PC-9 (cell line): ENCODE data around the gene CDH13. TPM values are rescaled to one million over a fixed set of nuclear protein-coding genes. Genes with fewer than 3 reads are reported as not detected.

Experiments used
- BruUV-seq: library from RNA; stranded (reverse); fragments of 400-500 nt; replicated peaks from 2 replicates; lab custom pipeline; 2021; lab: Mats Ljungman, UMichigan
- CTCF ChIA-PET: fragments of 300-600 bp; sonication (Branson Sonifier 250); formaldehyde crosslinking; loops from one replicate; lab custom pipeline; 2022; ENCODE audit warnings: antibody characterized with exemption; lab: Charles Lee
- POLR2A ChIA-PET: fragments of 300-600 bp; sonication (Branson Sonifier 250); formaldehyde crosslinking; loops from one replicate; lab custom pipeline; 2022; ENCODE audit warnings: antibody characterized with exemption; ENCODE audit not compliant: unreplicated experiment; lab: Charles Lee
- DNase-seq, 2 experiments: peaks; one replicate each; pipeline versions ENCODE4 v3.0.0 to v3.0.0-alpha.2; 2015 to 2022; ENCODE audit warnings: mixed read lengths in 1 of 2
- H2AFZ ChIP-seq: fragments of 200-600 bp; sonication (generic); 2 replicates; pipeline ENCODE4 v1.8.1; 2017; ENCODE audit warnings: antibody characterized with exemption
- H3F3A ChIP-seq: fragments of 200-600 bp; sonication (generic); 2 replicates; pipeline ENCODE4 v1.8.1; 2017; ENCODE audit warnings: antibody characterized with exemption, mild to moderate bottlenecking, low read depth; ENCODE audit not compliant: insufficient read depth
- H3K27ac ChIP-seq: fragments of 200-600 bp; sonication (generic); 2 replicates; pipeline ENCODE4 v1.6.1; 2016; ENCODE audit warnings: mixed run types
- H3K27me3 ChIP-seq: fragments of 200-600 bp; sonication (generic); 2 replicates; pipeline ENCODE4 v1.6.1; 2016; ENCODE audit warnings: low read depth, mixed run types; ENCODE audit not compliant: insufficient read depth
- H3K36me3 ChIP-seq: fragments of 200-600 bp; sonication (generic); 2 replicates; pipeline ENCODE4 v1.6.1; 2016; ENCODE audit warnings: low read depth, mixed run types
- H3K4me1 ChIP-seq: fragments of 200-600 bp; sonication (generic); replicated peaks from 2 replicates; pipeline ENCODE4 v1.6.1; 2016; ENCODE audit warnings: mixed run types; ENCODE audit not compliant: insufficient read depth
- H3K4me2 ChIP-seq: fragments of 200-600 bp; sonication (generic); 2 replicates; pipeline ENCODE4 v1.6.1; 2017; ENCODE audit warnings: mixed run types
- H3K4me3 ChIP-seq: fragments of 200-600 bp; sonication (generic); 2 replicates; pipeline ENCODE4 v1.6.1; 2016; ENCODE audit warnings: mixed run types
- H3K79me2 ChIP-seq: fragments of 200-600 bp; sonication (generic); 2 replicates; pipeline ENCODE4 v1.6.1; 2017; ENCODE audit warnings: low read depth, mixed run types
- H3K9me2 ChIP-seq: fragments of 200-600 bp; sonication (generic); 2 replicates; pipeline ENCODE4 v1.8.1; 2017; ENCODE audit warnings: mild to moderate bottlenecking; ENCODE audit not compliant: insufficient read depth
- H3K9me3 ChIP-seq: fragments of 200-600 bp; sonication (generic); 2 replicates; pipeline ENCODE4 v1.8.1; 2016; ENCODE audit warnings: low read depth; ENCODE audit not compliant: insufficient read depth
- H4K20me1 ChIP-seq: fragments of 200-600 bp; sonication (generic); 2 replicates; pipeline ENCODE4 v1.8.1; 2017; ENCODE audit not compliant: insufficient read depth
- CTCF ChIP-seq: fragments of 200-600 bp; sonication (generic); conservative IDR thresholded peaks from 2 replicates; pipeline ENCODE4 v1.6.1; 2017; ENCODE audit warnings: mixed run types, antibody characterized with exemption, mild to moderate bottlenecking, moderate library complexity
- EZH2 ChIP-seq: fragments of 200-600 bp; sonication (generic); IDR thresholded peaks from 2 replicates; pipeline ENCODE4 v1.8.0; 2017; ENCODE audit warnings: antibody characterized with exemption, low read depth
- intact Hi-C: fragments of 100-400 bp; cut with micrococcal nuclease; formaldehyde crosslinking; loops from one replicate; pipeline ENCODE4 v1.10.0; 2022; ENCODE audit not compliant: unreplicated experiment
- total RNA-seq: library from RNA; stranded (reverse); gene quantifications from 2 replicates; pipeline ENCODE4 v1.2.3, GENCODE V29; 2021

CDH13 gene
- total RNA-seq, 1 experiment from 2014 or later = 0.24 TPM

GRCh38 chr16:83266848-83267553 lies 640.2 kb downstream of the CDH13 start:
- Histone ChIP-seq H2AFZ (no peak overlapping the region), H3K27ac (no peak overlapping the region), H3K4me2 (no peak overlapping the region), H3K9me3 (no peaks in the 10 kb centered on the region), H4K20me1 (no peaks in the 10 kb centered on the region), H3F3A (no peaks in the 10 kb centered on the region), H3K27me3 (0 out of 2 replicates have a peak, but pooled peaks cover 7% of the 10 kb centered on the region), H3K36me3 (no peaks in the 10 kb centered on the region), H3K4me3 (no peak overlapping the region), H3K9me2 (no peaks in the 10 kb centered on the region), H3K4me1 (no peaks in the 10 kb centered on the region), H3K79me2 (no peaks in the 10 kb centered on the region)
- intact Hi-C loops = no loop called here
- TF ChIP-seq EZH2 = no peak
- no peak for TF ChIP-seq CTCF
- POLR2A ChIA-PET = no interaction called here
- CTCF ChIA-PET = no interaction called here
- no TSS peak for BruUV-seq
- no peak for DNase-seq

GRCh38 chr16:83268169-83268568 lies 641.4 kb downstream of the CDH13 start:
- no peak for TF ChIP-seq CTCF
- no peak for TF ChIP-seq EZH2
- intact Hi-C loops = no loop called here
- Histone ChIP-seq H3K36me3 (no peaks in the 10 kb centered on the region), H3K4me3 (no peak overlapping the region), H3K4me1 (no peaks in the 10 kb centered on the region), H3F3A (no peaks in the 10 kb centered on the region), H3K9me2 (no peaks in the 10 kb centered on the region), H3K9me3 (no peaks in the 10 kb centered on the region), H3K79me2 (no peaks in the 10 kb centered on the region), H4K20me1 (no peaks in the 10 kb centered on the region), H3K4me2 (no peak overlapping the region), H3K27me3 (0 out of 2 replicates have a peak, but pooled peaks cover 7% of the 10 kb centered on the region), H2AFZ (no peak overlapping the region), H3K27ac (no peak overlapping the region)
- BruUV-seq = no TSS peak
- CTCF ChIA-PET = no interaction called here
- POLR2A ChIA-PET = no interaction called here
- no peak for DNase-seq

GRCh38 chr16:83269048-83269447 lies 642.3 kb downstream of the CDH13 start:
- ChIA-PET CTCF (no interaction called here), POLR2A (no interaction called here)
- Histone ChIP-seq H3K27ac (no peak overlapping the region), H2AFZ (no peak overlapping the region), H3K4me3 (no peak overlapping the region), H3K9me3 (no peaks in the 10 kb centered on the region), H3K9me2 (no peaks in the 10 kb centered on the region), H3K79me2 (no peaks in the 10 kb centered on the region), H3K27me3 (0 out of 2 replicates have a peak, but pooled peaks cover 7% of the 10 kb centered on the region), H3F3A (no peaks in the 10 kb centered on the region), H3K36me3 (no peaks in the 10 kb centered on the region), H3K4me2 (no peak overlapping the region), H4K20me1 (no peaks in the 10 kb centered on the region), H3K4me1 (no peaks in the 10 kb centered on the region)
- TF ChIP-seq CTCF = no peak
- no peak for TF ChIP-seq EZH2
- no TSS peak for BruUV-seq
- DNase-seq = no peak
- intact Hi-C loops = no loop called here
